Measurements from ENCODE around the gene PRKAG1.

DNA sequence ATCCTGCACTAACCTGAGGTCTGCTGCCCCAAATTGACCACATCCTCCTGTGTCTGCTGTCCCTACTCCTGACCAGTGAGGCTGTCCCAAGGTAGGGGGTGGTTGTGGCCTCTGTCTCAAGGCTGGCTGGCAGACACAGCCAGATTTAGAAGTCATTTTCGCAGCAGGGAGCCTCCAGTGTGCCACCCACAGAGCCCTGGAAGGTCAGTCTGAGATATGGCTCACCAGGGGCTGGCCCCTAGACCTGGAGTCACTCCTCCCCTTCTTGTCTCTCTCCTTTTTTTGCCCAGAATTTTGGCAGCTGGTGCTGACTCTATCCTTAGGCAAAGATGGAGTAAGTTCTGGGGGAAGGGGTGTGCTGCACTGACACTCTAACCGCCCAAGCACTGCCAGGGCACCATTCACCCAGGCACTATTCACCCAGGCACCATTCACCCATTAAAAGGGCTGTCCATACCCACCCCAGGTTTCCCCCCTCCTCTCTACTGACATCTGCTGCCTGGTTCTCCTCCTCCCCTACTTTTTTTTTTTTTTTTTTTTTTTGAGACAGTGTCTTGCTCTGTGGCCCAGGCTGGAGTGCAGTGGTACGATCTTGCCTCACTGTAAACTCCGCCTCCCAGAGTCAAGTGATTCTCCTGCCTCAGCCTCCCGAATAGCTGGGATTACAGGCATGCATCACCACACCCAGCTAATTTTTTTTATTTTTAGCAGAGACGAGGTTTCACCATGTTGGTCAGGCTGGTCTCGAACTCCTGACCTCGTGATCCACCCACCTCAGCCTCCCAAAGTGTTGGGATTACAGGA lies 27.1 kb downstream of the PRKAG1 start:
- TF ChIP-seq, protein P1, sequence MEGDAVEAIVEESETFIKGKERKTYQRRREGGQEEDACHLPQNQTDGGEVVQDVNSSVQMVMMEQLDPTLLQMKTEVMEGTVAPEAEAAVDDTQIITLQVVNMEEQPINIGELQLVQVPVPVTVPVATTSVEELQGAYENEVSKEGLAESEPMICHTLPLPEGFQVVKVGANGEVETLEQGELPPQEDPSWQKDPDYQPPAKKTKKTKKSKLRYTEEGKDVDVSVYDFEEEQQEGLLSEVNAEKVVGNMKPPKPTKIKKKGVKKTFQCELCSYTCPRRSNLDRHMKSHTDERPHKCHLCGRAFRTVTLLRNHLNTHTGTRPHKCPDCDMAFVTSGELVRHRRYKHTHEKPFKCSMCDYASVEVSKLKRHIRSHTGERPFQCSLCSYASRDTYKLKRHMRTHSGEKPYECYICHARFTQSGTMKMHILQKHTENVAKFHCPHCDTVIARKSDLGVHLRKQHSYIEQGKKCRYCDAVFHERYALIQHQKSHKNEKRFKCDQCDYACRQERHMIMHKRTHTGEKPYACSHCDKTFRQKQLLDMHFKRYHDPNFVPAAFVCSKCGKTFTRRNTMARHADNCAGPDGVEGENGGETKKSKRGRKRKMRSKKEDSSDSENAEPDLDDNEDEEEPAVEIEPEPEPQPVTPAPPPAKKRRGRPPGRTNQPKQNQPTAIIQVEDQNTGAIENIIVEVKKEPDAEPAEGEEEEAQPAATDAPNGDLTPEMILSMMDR (IDR thresholded peaks at IDR 0.05), result no peak
- TF ChIP-seq POLR2A (IDR thresholded peaks at IDR 0.05), result no peak

Data from Peyer's patch (tissue), 4 donors.